Thyroid gland (tissue), 4 donors: Measurements from ENCODE around the gene MT3. TPM values are rescaled to one million over a fixed set of nuclear protein-coding genes. Genes with fewer than 3 reads are reported as not detected.
A peak's percentile ranks its signal among the peaks of the same experiment; 100 is the strongest.

Experiments
- DNase-seq, 2 donors: peaks; one replicate each; pipeline ENCODE4 v3.0.0-alpha.2; 2019
- H3K27ac ChIP-seq, 3 donors: fragments of 200-600 bp; sonication (generic); 1 replicate in 2 of 3; 2 replicates in 1 of 3; pipeline ENCODE4 v1.5.1; 2016 to 2019; ENCODE audit warnings: mild to moderate bottlenecking in 1 of 3, moderate library complexity in 1 of 3
- H3K27me3 ChIP-seq: fragments of 200-600 bp; sonication (generic); one replicate; pipeline ENCODE4 v1.5.1; 2019
- H3K36me3 ChIP-seq, 2 donors: fragments of 200-600 bp; sonication (generic); one replicate each; pipeline ENCODE4 v1.5.1; 2016 to 2019
- H3K4me1 ChIP-seq, 2 donors: fragments of 200-600 bp; sonication (generic); one replicate each; pipeline ENCODE4 v1.5.1; 2017 to 2019
- H3K4me3 ChIP-seq, 3 donors: fragments of 200-600 bp; sonication (generic); replicated peaks in 1 of 3; 1 replicate in 2 of 3; 2 replicates in 1 of 3; pipeline ENCODE4 v1.5.1; 2016; ENCODE audit warnings: mild to moderate bottlenecking in 1 of 3
- H3K9me3 ChIP-seq: fragments of 200-600 bp; sonication (generic); one replicate; pipeline ENCODE4 v1.5.1; 2017
- POLR2A ChIP-seq, 2 donors: fragments of 450-650 bp; IDR thresholded peaks; one replicate each; pipeline ENCODE4 v1.6.1; 2017; ENCODE audit warnings: antibody characterized with exemption in 2 of 2, mild to moderate bottlenecking in 2 of 2, moderate library complexity in 1 of 2
- WGBS, 2 donors: methylation state at CpG; one replicate each; pipeline ENCODE4 v1.1.5; 2017; 5-methylcytosine and 5-hydroxymethylcytosine counted together
- intact Hi-C: fragments of 100-400 bp; cut with DNase I; formaldehyde crosslinking; loops from one replicate; pipeline ENCODE4 v1.15.1; 2023
- total RNA-seq, 4 donors: library from RNA; depleted of rRNA; stranded (reverse); fragments of >200 nt; gene quantifications; one replicate each; pipeline ENCODE4 v1.2.3, GENCODE V29; 2016
- TF ChIP-seq, protein P1 (sequence below), 6 experiments: fragments of 200-600 bp in 3 of 6; fragments of 450-650 bp in 3 of 6; sonication (generic) in 3 of 6; IDR thresholded peaks; one replicate each; pipeline ENCODE4 v1.5.1; 2016 to 2019; ENCODE audit warnings: antibody characterized with exemption in 6 of 6, mild to moderate bottlenecking in 2 of 6, inconsistent platforms in 1 of 6, moderate library complexity in 1 of 6

Gene MT3
- total RNA-seq, 4 donors from 2014 or later, result not detected

DNA sequence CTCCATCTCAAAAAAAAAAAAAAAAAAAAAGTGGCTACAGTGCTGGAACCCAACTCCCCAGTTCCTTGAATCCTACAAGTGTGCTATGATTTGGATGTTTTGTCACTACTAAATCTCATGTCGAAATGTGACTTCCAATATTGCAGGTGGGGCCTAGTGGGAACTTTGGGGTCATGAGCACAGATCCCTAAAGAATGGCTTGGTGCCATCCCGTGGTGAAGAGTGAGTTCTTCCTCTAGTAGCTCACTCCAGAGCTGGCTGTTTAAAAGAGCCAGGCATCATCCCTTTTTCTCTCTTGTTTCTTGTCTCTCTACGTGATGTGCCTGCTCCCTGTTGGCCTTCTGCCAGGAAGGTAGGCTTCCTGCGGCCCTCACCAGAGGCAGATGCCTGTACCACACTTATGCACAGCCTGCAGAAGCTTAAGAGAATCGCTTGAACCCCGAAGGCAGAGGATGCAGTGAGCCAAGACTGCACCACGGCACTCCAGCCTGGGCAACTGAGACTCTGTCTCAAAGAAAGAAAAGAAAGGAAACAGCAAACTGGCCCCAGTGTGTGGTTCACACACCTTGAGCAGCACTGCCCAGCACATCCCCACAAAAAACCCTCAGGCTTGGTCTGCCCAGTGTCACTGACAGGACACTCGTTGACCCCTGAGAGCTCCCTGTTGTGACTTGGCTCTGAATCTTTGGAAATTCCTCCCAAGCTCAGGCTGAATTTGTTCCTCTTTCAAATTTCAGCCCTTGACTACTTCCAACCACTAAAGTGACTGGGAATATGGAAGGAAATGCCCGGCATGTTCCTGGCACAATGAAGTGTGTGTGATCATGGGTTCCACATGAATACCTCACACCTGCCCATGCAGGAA, 39.4 kb downstream of the MT3 start:
- Histone ChIP-seq H3K27me3 (no peaks in the 10 kb centered on the region), H3K36me3 (no peaks in the 10 kb centered on the region), H3K27ac (peak overlapping the region; percentile 28 to 95 (median 58)), H3K4me1 (peaks cover 0 to 10% of the 10 kb centered on the region in 2 donors), H3K4me3 (no peak overlapping the region), H3K9me3 (no peaks in the 10 kb centered on the region)
- 61 to 70% methylated on average over 9 of the region's 9 CpGs for WGBS, 2 donors
- intact Hi-C loops, result no loop called here
- TF ChIP-seq, protein P1, sequence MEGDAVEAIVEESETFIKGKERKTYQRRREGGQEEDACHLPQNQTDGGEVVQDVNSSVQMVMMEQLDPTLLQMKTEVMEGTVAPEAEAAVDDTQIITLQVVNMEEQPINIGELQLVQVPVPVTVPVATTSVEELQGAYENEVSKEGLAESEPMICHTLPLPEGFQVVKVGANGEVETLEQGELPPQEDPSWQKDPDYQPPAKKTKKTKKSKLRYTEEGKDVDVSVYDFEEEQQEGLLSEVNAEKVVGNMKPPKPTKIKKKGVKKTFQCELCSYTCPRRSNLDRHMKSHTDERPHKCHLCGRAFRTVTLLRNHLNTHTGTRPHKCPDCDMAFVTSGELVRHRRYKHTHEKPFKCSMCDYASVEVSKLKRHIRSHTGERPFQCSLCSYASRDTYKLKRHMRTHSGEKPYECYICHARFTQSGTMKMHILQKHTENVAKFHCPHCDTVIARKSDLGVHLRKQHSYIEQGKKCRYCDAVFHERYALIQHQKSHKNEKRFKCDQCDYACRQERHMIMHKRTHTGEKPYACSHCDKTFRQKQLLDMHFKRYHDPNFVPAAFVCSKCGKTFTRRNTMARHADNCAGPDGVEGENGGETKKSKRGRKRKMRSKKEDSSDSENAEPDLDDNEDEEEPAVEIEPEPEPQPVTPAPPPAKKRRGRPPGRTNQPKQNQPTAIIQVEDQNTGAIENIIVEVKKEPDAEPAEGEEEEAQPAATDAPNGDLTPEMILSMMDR (IDR thresholded peaks at IDR 0.05), result no peak
- no peak for TF ChIP-seq POLR2A (IDR thresholded peaks at IDR 0.05)
- peak in 1 of 2 donors; percentile 30 for DNase-seq

DNA sequence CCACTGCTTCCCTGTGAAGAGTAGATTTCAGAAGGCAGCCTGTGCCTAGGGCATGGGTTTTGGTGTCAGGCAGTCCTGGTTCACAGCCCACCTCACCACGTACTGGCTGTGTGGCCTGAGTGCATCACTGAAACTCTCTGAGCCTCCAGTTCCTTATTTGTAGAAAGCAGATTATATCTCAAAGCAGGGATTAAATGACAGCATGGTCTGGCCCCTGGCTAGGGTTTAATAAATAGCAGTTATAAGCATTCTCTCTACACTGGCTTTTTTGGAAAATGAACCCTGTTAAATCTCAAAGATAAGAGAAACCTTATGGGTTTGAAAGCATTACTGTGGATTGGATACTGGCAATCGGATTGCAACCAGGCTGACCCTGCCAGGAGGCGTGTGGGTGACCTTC, 40.2 kb downstream of the MT3 start:
- Histone ChIP-seq H3K36me3 (no peaks in the 10 kb centered on the region), H3K27me3 (no peaks in the 10 kb centered on the region), H3K4me3 (no peak overlapping the region), H3K9me3 (no peaks in the 10 kb centered on the region), H3K4me1 (peaks cover 0 to 10% of the 10 kb centered on the region in 2 donors), H3K27ac (peak overlapping the region in 1 of 3 donors; percentile 95)
- TF ChIP-seq POLR2A (IDR thresholded peaks at IDR 0.05), result no peak
- TF ChIP-seq, protein P1 (IDR thresholded peaks at IDR 0.05), result no peak
- 91 to 95% methylated on average over 3 of the region's 3 CpGs for WGBS, 2 donors
- intact Hi-C loops, result no loop called here
- no peak for DNase-seq

DNA sequence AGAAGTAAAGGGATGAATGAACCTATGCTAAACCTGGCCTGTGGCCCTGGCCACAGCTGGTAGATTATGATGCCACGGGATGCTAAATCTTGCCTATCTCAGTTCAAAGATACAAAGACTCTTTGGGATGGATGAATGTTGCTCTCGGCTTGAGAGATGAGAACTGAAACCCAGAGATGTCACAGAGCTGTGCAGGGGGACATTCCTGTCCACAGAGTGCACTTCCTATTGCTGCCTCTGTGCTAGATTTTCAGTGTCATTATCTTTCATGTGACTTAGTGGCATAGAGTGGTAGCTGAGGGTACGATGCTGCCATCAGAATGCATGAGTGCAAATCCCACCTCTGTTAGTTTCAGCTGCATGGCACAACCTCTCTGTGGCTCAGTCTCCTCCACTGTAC, 40.8 kb downstream of the MT3 start:
- no peak overlapping the region for H3K27ac ChIP-seq
- 82 to 93% methylated on average over 3 of the region's 3 CpGs for WGBS, 2 donors
- no peaks in the 10 kb centered on the region for H3K36me3 ChIP-seq
- no peak for DNase-seq
- H3K4me3 ChIP-seq, result no peak overlapping the region
- intact Hi-C loops, result no loop called here
- H3K4me1 ChIP-seq, result peaks cover 0 to 10% of the 10 kb centered on the region in 2 donors
- no peaks in the 10 kb centered on the region for H3K9me3 ChIP-seq
- peaks cover 1% of the 10 kb centered on the region for H3K27me3 ChIP-seq
- TF ChIP-seq, protein P1 (IDR thresholded peaks at IDR 0.05), result no peak
- no peak for TF ChIP-seq POLR2A (IDR thresholded peaks at IDR 0.05)

DNA sequence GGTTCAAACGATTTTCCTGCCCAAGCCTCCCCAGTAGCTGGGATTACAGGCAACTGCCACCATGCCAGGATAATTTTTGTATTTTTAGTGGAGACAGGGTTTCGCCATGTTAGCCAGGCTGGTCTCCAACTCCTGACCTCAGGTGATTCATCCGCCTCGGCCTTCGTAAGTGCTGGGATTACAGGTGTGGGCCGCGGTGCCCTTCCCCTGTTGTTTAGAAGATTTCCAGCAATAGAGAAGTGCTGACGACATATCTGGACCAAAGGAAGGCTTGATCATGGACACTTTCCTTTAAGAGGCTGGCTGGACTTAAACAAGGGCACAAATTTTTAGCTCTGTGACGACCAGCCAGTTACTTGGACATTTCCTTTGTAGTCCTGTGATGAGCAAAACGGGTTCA, 41.9 kb downstream of the MT3 start:
- H3K27me3 ChIP-seq, result peaks cover 4% of the 10 kb centered on the region
- intact Hi-C loops, result no loop called here
- H3K4me3 ChIP-seq, result no peak overlapping the region
- 89 to 93% methylated on average over 10 of the region's 10 CpGs for WGBS, 2 donors
- no peaks in the 10 kb centered on the region for H3K36me3 ChIP-seq
- peaks cover 0 to 10% of the 10 kb centered on the region in 2 donors for H3K4me1 ChIP-seq
- TF ChIP-seq, protein P1 (IDR thresholded peaks at IDR 0.05), result no peak
- TF ChIP-seq POLR2A (IDR thresholded peaks at IDR 0.05), result no peak
- no peak for DNase-seq
- peak overlapping the region in 1 of 3 donors; percentile 73 for H3K27ac ChIP-seq
- H3K9me3 ChIP-seq, result no peaks in the 10 kb centered on the region

DNA sequence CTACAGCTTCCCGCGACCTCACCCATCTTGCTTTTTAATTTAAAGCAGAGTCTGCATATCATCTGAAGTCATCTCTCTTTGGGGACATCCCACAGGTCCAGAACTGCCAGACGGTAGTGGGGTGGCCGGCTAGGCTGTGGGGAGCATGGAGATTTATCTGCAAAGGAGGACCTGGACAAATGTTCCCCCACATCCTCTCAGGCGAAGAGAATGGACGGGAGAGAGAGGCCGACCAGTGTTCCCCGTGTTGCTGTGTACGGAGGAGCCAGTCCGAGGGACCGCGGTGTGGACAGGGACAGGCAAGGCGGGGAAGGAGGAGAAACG, 42.5 kb downstream of the MT3 start:
- Histone ChIP-seq H3K9me3 (no peaks in the 10 kb centered on the region), H3K4me3 (peak overlapping the region; percentile 14 to 41 (median 21)), H3K36me3 (no peaks in the 10 kb centered on the region), H3K27me3 (peaks cover 4% of the 10 kb centered on the region), H3K4me1 (peaks cover 0 to 10% of the 10 kb centered on the region in 2 donors), H3K27ac (peak overlapping the region; percentile 22 to 73 (median 58))
- TF ChIP-seq POLR2A (IDR thresholded peaks at IDR 0.05), result no peak
- TF ChIP-seq, protein P1 (IDR thresholded peaks at IDR 0.05), result no peak
- no peak for DNase-seq
- 26 to 32% methylated on average over 12 to 14 of the region's 14 CpGs for WGBS, 2 donors
- intact Hi-C loops, result no loop called here
